Stimulated activated CD4-positive, alpha-beta T cell treated with anti-CD3 and anti-CD28 coated beads, TNF-alpha, amount 100 ng/mL, for 48 hours (primary cell): Measurements from ENCODE around the gene GDF2.

ENCODE experiments used
- DNase-seq, 3 donors: peaks; one replicate each; pipeline ENCODE4 v3.0.0-alpha.2; 2020; ENCODE audit warnings: low read depth in 3 of 3

The GDF2 gene

GRCh38 chr10:47351899-47352815 is 29.9 kb downstream of the GDF2 start:
- no peak for DNase-seq

- no peak for DNase-seq
Measured at GRCh38 chr10:47353351-47353750, 31.1 kb downstream of the GDF2 start.

GRCh38 chr10:47354165-47354564 is 31.9 kb downstream of the GDF2 start:
- no peak for DNase-seq

GRCh38 chr10:47354900-47355299 is 32.6 kb downstream of the GDF2 start:
- no peak for DNase-seq

GRCh38 chr10:47356708-47357107 is 34.5 kb downstream of the GDF2 start:
- DNase-seq, result no peak

GRCh38 chr10:47357131-47357582 is 34.9 kb downstream of the GDF2 start:
- no peak for DNase-seq

GRCh38 chr10:47357911-47358310 is 35.7 kb downstream of the GDF2 start:
- no peak for DNase-seq

- no peak for DNase-seq
Measured at GRCh38 chr10:47358457-47358856, 36.2 kb downstream of the GDF2 start.

GRCh38 chr10:47359101-47359500 is 36.8 kb downstream of the GDF2 start:
- DNase-seq, result no peak

- DNase-seq, result no peak
Measured at GRCh38 chr10:47359626-47360418, 37.6 kb downstream of the GDF2 start.

GRCh38 chr10:47360419-47361040 is 38.3 kb downstream of the GDF2 start:
- DNase-seq, result no peak

- DNase-seq, result peak in 2 of 3 donors; percentile 5 to 32
Measured at GRCh38 chr10:47361293-47361692, 39.0 kb downstream of the GDF2 start.

GRCh38 chr10:47362199-47362598 is 39.9 kb downstream of the GDF2 start:
- DNase-seq, result no peak

- DNase-seq, result no peak
Measured at GRCh38 chr10:47363781-47364180, 41.5 kb downstream of the GDF2 start.

GRCh38 chr10:47364366-47364765 is 42.1 kb downstream of the GDF2 start:
- DNase-seq, result no peak

- DNase-seq, result no peak
Measured at GRCh38 chr10:47364911-47365310, 42.7 kb downstream of the GDF2 start.

- DNase-seq, result no peak
Measured at GRCh38 chr10:47365431-47366180, 43.4 kb downstream of the GDF2 start.

- DNase-seq, result no peak
Measured at GRCh38 chr10:47366181-47366631, 44.0 kb downstream of the GDF2 start.

GRCh38 chr10:47366731-47367460 is 44.6 kb downstream of the GDF2 start:
- no peak for DNase-seq

- DNase-seq, result no peak
Measured at GRCh38 chr10:47367646-47368045, 45.4 kb downstream of the GDF2 start.
